Kidney epithelial cell (primary cell): ENCODE data around the gene FLNB. TPM values are rescaled to one million over a fixed set of nuclear protein-coding genes. Genes with fewer than 3 reads are reported as not detected.
"Not testable (repeated sequence)": the region's sequence is repeated elsewhere in the genome, so short reads cannot be mapped to it uniquely, and the experiment has no call there.

Experiments
- DNase-seq: peaks from one replicate; pipeline ENCODE4 v3.0.0-alpha.2; 2010; ENCODE audit warnings: low read depth
- H3K27me3 ChIP-seq: 2 replicates; pipeline ENCODE4 v1.6.0; 2011; ENCODE audit warnings: low read length; ENCODE audit not compliant: control insufficient read depth, insufficient read depth
- H3K36me3 ChIP-seq: 2 replicates; pipeline ENCODE4 v1.5.1; 2011; ENCODE audit warnings: low read length; ENCODE audit not compliant: control insufficient read depth, insufficient read depth
- H3K4me3 ChIP-seq: 2 replicates; pipeline ENCODE4 v1.5.1; 2011; ENCODE audit warnings: low read depth, mild to moderate bottlenecking, control low read depth, low read length
- CTCF ChIP-seq: IDR thresholded peaks from 2 replicates; pipeline ENCODE4 v1.5.1; 2011; ENCODE audit warnings: mild to moderate bottlenecking, moderate library complexity, low read length, control low read depth, inconsistent platforms; ENCODE audit not compliant: insufficient read depth, poor library complexity, severe bottlenecking
- total RNA-seq: library from RNA; depleted of rRNA; stranded (reverse); fragments of >200 nt; gene quantifications from 2 replicates; pipeline ENCODE4 v1.2.3, GENCODE V29; 2015

FLNB gene
- total RNA-seq, 1 donor from 2014 or later: 536 TPM

- no peak for TF ChIP-seq CTCF
- Histone ChIP-seq H3K27me3 (no peaks in the 10 kb centered on the region), H3K4me3 (no peak overlapping the region), H3K36me3 (no peaks in the 10 kb centered on the region)
- DNase-seq: no peak
Observed at GRCh38 chr3:57985176-57985983, 22.8 kb upstream of the FLNB start.

DNA sequence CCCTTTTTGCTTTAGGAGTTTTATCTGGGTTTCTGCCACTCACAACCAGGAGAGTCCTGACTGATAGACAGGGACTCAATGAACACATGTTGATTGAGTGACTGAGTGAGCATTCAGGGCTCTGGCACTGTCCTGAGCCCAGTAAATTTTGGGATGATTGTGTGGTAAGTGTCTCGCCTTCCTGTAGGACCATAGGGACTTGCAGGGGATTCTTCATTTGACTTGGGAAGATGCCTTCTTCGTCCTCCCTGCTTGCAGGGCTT is 22.3 kb upstream of the FLNB start:
- TF ChIP-seq CTCF: no peak
- H3K36me3 ChIP-seq: no peaks in the 10 kb centered on the region
- no peak overlapping the region for H3K4me3 ChIP-seq
- DNase-seq: no peak
- no peaks in the 10 kb centered on the region for H3K27me3 ChIP-seq

DNA sequence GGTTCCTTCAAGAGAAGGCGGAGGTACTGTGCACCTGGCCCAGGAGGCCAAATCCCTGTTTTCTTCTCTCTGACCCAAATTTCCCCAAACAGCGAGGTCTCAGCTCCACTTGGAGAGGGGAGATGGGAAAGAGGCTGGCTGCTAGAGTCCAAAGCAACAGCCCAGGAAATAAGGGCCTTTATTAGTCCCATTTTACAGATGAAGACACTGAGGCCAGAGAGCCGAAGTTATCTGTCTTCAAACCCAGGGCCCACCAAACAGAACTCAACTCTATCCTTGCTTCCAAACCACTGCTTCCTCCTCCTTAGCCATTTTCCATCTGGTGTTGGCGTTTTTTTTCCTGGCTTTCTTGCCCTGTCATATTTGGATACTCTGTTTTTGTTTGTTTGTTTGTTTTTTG is 22.0 kb upstream of the FLNB start:
- Histone ChIP-seq H3K36me3 (no peaks in the 10 kb centered on the region), H3K4me3 (no peak overlapping the region), H3K27me3 (no peaks in the 10 kb centered on the region)
- DNase-seq: no peak
- no peak for TF ChIP-seq CTCF

- not testable (repeated sequence) for H3K27me3 ChIP-seq, H3K36me3 ChIP-seq, DNase-seq, H3K4me3 ChIP-seq
Observed at GRCh38 chr3:57989198-57989597, 19.0 kb upstream of the FLNB start.

DNA sequence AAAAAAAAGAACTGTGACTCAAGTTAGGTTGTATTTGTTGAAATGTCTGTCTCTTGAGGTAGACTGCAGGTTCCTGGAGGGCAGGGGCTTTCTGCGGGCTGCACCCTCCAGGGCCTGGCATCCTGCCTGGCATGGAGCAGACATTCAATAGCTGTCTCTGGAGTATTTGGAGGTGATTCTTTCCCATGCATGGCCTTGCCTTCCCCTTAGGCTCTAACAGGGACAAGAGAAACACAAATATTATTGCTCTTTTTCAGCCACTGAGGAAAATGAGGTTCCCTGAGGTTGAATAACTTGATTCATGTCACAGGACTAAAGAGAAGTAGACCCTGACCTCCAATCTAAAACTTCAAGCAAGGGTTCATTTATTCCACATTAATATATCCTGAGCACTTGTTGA is 18.6 kb upstream of the FLNB start:
- TF ChIP-seq CTCF: no peak
- no peak for DNase-seq

GRCh38 chr3:57992452-57993213 is 15.6 kb upstream of the FLNB start:
- TF ChIP-seq CTCF: no peak
- DNase-seq: no peak
- Histone ChIP-seq H3K36me3 (no peaks in the 10 kb centered on the region), H3K4me3 (no peak overlapping the region), H3K27me3 (no peaks in the 10 kb centered on the region)

More for the DNA sequence above, 18.6 kb upstream of the FLNB start:
- Histone ChIP-seq H3K27me3 (no peaks in the 10 kb centered on the region), H3K4me3 (no peak overlapping the region), H3K36me3 (no peaks in the 10 kb centered on the region)
